ENCODE data around the gene NEDD4L.

The NEDD4L gene

DNA sequence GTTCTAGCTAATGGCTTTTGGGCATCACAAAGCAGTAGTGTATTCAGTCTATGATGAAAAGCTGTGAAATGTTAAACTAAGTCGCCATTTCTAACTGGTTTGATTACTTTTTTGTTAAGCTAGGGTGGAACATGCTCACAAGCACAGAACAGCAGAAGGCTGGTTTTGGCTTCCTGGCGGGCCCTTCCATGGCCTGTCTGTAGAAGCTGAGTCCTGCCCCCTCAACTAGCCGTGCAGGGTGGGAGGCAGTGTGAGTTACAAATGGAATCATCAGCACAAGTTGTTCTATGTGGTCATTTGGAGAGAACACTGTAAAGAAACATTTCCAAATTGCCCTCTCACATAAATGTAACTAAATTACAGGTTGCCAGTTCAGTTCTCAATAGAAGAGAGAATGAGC lies 294.1 kb downstream of the NEDD4L start:
- DNase-seq, result peak in 11 of 58 donors; percentile 8 to 57 (median 28)

DNA sequence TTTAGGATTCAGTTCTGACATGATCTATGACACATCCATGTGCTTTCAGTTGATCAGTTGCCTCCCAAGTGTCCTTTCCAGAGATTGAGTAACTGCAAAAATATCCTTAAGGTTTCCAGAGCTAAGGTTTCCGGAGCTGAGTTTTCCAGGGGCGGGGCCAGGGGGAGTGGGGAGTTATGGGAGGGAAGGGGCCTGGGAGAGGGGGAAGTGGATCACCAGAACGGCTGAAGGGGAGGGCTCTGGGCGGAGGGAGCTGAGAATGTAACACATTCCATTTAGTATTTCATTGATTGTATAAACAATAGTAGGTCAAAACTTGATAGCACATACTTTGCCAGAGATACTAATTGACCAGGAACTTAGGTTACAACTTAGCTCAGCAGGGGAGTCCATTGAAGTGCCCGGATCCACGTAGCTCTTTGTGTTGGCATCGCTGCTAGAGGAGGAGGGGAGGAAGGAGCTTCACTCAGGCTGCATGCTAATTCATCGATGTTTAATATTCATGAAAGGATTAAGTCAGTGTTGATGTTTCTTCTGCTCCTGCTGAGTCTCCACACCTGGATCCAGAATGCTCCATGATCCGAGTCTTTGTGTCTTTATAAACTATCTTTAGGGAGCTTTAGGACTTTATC lies 295.1 kb downstream of the NEDD4L start:
- no peak for DNase-seq

DNA sequence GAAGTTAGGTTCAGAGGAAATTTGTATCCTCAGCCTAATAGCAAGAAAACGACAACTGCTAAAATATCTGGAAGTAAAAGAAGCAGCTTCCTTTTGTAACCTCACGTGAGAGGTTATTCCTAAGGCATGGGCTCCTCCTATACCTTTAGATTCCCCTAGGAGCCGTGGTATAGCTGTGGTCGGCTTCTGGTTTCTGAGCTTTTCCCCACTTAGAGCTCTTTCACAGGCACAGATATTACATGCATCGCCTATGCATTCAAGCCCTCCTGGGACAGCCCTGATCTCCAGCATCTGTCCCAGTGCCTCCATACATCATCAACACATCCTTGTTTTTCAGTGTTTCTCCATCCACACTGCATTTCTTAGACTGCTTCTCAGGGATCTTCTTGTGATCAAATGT lies 295.9 kb downstream of the NEDD4L start:
- DNase-seq, result no peak

DNA sequence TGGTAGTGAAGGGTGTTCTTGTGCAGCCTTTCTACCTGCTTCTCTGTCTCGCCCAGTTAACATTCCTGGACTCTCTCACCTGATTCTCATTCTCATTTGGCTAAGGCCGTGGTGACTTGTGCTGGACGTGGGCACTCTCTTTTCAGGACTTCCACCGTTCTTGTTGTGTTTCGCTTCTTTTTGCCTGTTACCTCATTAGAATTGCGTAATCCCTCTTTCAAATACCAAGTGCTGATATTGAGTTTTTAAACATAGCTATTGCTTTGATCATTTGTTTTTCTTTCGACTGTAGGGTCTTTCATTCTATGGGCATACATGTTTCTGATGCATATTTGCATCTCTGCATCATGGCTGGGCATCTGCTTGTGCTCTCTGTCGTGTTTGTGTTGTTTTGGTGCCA lies 297.9 kb downstream of the NEDD4L start:
- no peak for DNase-seq

DNA sequence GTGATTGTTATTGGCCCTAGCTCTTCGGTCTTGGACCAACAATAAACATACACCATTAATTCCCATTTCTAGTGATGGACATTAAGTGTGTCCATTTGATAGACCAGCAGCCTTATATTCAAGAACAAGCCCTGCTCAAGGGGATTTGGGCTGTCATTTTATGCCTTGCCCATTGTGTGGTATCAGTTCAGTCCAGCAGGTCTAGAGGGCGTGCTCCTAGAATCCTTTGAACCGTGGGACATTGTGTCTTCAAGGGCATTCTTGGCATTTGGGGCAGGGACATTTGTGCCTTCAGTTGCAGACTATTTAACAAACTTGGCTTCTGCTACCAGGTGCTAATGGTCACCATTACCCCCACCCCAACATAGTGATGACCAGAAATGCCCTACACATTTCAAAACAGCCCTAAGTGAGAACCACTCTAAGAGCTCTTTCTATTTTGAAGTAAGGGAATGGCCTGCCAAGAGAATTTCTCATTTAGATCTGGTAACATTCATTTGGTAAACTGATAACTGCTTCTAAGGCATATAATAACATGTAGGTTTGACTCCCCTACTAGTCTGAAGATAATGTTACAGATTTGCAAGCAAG lies 300.1 kb downstream of the NEDD4L start:
- DNase-seq, result no peak

DNA sequence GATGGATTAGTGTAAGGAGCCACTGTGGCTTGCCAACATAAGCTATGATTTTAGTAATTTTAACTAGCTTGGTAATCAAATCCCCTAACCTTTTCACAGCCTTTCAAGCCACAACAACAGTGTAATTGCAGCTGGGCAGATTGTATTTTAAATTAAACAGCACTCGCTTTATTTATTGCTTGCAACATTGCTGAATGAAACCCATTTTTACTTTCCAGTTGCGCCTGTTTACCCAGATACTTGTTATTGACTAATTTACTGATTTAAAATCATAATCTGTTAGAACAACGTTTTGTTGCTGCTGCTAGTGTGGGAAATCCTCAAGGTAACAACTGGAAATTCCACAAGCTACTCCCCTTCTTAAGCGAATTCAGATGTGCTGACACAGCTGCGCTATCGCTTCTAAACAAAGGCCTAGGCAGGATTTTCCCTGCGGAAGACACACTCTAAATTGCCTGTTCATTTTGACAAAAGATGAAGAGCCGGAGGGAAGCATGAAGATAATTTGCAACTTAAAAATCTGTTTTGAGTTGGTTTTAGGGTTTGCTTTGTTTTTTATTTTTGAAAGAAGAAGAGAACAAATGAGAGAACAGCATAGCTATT lies 300.9 kb downstream of the NEDD4L start:
- no peak for DNase-seq

DNA sequence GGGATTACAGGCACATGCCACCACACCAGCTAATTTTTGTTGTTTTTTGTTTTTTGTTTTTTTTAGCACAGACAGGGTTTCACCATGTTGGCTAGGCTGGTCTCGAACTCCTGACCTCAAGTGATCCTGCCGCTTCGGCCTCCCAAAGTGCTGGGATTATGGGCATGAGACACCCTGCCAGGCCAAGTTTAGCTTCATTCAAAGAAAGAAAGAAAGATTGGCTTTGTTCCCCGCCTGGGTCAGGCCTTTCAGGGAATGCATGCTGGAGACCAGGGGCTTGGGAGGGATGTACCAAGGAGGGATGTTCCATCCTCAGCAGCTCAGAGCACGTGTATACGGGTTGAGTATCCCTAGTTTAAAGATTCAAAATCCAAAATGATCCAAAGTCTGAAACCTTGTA lies 301.8 kb downstream of the NEDD4L start:
- no peak for DNase-seq

DNA sequence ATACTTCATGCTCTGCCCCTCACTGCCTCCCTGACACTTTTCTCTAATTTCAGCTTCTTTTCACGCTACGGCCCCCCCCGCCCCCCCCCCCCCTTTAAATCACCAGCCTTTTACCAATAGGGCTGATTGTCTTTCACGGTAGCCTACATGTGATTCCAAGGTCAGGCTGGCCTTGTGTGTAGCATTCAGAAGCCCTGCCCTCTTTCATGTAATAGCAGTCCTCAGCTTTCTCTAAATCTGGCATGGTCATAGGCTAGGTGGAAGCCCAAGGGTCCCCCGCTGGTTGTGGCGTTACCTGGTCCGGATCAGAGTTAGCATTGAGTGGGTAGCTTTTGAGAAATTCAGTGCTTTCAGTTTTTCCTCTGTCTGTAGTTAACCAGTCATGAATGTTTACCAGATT lies 303.1 kb downstream of the NEDD4L start:
- DNase-seq, result no peak

DNA sequence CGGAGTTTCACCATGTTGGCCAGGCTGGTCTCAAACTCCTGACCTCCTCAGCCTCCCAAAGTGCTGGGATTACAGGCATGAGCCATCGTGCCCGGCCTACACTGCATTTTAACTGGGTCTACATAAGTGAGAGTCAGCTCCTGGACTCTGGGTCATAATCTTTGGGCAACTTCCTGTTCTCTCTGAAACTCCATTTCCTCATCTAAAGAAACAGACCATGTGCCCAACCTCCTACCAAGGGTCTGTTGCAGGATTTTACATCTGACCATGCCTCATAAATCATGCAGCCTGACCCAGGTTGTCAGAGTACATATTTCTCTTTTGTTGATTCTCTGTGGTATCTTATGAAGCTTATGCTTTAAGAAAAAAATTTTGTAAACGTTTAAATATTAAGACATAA lies 304.5 kb downstream of the NEDD4L start:
- DNase-seq, result no peak

DNA sequence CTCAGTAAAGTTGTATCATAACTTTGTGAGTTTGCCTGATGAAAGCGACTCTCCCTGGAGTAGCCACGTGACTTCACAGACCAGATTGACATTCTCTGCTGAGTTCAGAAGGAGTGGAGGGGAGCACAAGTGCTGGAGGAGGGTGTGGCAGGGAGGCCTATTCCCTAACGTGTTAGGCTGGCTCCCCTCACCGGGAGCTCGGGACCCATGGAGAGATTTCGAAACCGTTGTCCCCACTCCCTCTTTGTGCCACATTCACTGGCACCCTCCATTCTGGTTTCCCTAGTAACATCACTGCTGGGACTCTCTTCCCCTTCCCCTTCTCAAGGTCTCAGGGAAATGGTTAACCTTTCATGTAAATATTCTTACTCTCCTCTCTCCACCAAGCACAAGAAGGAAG lies 304.9 kb downstream of the NEDD4L start:
- DNase-seq, result no peak

DNA sequence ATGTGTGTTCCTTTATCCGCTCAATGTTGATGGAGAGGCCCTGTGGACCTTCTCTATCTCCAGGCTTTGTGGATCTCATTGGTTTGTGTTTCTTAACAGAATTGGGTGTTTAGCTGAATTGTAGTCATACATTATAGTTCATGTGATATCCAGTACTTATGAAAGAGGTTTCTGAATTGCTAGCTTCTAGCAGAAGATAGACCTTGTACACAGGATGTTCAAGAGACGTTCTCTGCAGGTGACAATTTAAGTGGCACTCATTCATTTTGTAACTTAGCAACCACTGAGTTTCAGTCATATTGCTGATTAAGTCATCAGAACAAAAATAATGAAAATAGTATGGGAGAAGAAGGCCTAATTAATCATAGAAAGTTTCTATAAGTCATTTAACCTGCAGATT lies 305.6 kb downstream of the NEDD4L start:
- no peak for DNase-seq

DNA sequence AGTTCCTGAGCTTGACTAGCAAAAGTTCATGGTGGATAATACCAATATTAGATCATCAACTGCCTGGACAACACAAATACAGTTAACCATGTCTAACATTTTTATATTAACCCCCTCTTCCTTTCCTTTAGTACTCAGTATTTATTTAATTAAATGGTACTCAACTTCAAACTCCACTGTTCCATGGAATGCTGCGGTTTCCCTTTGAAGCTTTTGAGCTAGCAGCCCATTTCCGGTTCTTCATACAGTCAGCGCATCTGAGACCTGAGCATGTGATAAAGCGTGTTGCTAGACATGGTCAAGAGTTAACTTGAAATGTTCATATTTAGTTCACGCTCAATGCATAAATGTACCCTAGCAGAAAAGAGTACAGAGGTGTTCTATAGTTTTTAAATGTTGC lies 306.5 kb downstream of the NEDD4L start:
- DNase-seq, result no peak

DNA sequence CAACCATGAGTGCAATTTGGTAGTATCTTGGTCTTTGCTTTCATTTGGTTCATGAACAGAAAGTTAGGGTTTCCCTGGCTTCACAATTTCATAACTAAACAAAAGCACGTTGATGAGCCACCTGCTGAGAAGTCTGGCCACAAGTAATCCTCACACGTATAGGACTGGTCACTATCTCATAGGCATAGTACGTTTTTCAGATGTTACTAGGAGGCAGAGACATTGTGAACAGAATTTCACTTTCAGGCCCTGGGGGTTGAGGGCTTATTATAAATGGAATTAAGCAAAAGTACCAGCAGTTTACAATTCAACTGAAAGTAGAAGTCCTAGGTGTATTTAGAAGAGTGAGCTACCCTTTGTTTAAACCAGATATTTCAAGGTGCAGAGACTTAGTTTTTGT lies 307.8 kb downstream of the NEDD4L start:
- no peak for DNase-seq

DNA sequence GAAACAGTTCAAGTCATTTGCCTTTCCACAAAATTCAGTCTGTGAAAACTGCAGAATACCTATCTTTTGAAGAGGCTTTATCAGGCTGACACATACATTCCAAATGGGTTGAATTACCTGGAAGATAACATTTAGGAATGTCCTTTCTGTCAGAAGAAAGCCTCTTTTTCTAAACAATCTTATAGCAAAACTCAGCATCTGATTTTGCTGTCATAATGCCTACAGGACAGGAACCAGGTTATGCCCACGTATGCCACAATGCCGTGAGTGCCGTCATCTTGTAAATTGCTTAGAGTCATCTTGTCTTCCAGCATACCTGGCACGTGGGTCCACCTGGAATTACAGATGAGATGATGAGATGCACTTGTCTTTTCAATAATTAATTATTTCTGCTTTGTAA lies 309.6 kb downstream of the NEDD4L start:
- no peak for DNase-seq

DNA sequence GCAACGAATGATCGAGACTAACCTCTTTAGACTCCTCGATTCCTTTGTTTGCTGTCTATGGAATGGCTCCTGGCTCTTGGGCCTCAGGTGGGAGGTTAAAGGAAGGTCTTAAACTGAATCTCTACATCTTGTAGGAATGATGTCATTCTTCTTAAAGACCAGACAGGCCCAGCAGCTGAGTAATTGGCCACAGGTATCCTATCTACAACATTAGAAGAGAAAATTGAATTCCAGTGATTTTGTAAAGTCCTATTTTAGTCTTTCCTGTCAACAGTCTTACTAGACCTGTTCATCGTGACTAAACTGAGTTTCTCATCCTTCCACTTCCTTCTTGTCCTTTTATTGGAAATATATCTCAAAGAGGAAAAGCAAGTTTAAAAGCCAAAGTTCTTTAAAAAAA lies 310.0 kb downstream of the NEDD4L start:
- no peak for DNase-seq

DNA sequence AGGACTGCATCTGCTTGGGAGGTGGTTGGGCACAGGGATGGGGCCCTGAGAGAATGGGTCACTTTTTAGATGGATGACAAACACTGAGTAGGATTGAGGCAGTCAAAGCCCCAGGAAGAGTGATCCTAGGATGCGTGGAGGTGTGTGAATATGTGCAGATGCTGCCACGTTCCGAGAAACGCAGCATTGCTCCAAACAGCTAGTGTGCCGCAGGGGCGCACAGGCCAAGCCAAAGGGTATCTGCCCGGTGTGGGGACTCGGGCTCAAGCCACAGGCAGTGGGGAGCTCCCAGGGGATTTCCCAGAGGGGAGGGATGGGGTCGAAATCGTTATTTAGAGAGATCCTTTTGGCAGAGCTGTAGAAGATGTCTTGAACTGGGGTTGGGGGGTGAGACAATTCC lies 310.8 kb downstream of the NEDD4L start:
- no peak for DNase-seq

DNA sequence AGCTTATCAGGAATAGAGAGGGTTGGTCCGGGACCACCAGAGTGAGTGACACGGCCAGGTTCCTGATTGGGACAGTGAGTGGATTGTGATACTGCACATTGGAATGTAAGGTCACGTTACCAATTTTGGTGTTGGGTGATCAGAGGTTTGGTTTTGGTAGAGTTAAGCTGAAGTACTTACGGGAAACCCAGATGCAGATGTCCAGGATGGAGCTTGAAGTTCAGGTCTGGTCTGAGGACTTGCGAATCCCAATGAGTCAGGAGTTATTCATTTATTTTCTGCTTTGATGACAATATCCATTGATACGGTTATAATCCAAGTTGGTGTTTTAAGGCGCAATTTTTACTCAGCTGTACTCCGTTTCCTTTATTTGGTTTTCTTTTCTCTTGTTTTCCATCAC lies 311.2 kb downstream of the NEDD4L start:
- DNase-seq, result no peak

DNA sequence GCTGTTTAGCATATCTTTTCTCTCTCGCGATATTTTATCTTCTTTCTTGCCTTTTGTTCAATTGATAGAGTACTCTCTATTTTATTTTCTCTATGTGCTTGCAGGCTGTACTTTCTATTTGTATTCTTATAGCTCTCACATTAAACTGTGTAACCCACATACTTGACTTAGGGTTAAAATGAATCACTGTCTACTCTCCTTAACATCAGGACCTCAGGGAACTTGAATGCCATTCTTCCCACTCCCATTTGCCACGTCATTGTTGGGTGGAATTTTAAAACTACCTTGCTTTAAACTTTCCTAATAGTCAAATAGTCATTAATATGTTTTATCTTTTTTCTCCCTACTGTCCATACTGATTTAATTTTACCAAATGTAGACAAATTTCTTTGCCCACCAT lies 315.2 kb downstream of the NEDD4L start:
- no peak for DNase-seq

DNA sequence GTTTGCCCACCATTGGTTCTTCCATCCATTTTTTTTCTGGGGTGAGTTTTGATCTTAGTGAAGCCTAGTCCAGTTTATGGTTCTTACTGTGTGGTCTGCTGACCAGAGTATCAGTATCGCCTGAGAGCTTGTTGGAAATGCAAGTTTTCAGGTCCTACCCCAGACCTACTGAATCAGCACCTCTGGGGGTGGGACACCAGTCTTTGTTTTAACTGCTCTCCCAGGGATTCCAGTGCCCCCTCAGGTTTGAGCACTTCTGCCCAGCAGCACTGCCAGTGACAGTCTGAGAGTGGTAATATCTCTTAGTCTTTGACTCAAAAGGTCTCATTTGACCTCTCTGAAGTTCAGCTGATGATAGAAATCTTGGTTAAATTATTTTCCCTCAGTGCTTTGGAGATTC lies 315.6 kb downstream of the NEDD4L start:
- no peak for DNase-seq

DNA sequence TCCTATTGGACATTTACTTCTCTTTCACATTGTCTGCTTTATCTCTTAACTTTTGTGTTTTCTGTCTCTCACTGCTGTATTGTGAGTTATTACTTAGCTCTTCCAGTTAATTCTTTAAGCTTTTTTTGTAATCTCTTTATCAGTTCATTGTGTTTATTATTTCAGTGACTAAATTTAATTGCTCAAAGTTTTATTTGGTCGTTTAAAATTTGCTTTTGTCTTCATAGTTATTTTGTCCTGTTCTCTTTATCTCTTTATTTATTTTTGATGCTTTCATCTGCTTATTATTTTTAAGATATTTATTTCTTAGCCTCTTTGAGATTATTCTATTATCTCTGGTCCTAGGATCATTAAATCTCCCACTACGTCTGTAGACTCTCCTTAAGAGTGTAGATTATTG lies 316.3 kb downstream of the NEDD4L start:
- DNase-seq, result no peak

DNA sequence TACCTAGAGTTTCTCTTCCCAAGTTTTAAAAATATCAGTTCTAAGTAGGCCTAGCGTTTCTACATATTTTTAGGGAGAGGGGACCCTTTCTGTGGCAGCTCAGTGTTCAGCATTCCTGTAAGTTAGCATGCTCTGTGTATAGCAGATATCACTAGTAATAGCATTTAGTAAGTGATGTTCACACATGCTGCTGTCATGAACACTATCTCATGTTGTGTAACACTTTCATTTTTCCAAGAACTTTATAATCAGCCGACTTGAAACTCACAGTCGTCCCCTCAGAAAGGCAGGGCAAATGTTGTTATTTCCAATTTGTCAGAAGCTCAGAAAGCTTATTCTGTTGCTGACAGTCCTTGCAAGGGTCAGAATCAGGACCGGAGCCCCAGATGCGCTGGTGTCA lies 317.2 kb downstream of the NEDD4L start:
- DNase-seq, result no peak

DNA sequence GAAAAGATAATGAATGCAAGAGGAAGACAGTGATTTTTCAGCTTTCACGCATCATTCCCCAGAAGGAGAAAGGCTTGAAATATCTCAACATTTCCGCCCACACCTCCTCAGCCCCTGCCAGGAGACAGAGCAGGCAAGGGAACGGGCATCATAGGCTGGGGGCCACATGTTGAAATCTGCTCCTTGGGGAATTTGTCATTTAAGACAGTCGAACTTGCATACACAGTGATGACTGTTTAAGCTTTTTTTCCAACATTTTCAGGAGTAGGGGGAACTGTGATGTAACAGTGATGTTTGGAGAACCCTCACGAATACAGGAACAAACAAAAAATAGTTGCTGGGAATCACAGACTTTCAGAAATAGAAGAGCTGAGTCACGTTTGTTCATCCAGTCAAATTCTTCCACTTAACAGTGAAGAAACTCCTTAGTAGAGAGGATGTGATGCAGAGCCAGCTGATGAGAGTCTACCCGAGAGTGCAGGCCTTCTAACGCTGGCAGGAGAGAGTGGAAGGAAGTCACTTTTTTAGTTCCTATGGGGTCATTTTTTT lies 318.1 kb downstream of the NEDD4L start:
- DNase-seq, result peak in 31 of 58 donors; percentile 9 to 80 (median 30)

DNA sequence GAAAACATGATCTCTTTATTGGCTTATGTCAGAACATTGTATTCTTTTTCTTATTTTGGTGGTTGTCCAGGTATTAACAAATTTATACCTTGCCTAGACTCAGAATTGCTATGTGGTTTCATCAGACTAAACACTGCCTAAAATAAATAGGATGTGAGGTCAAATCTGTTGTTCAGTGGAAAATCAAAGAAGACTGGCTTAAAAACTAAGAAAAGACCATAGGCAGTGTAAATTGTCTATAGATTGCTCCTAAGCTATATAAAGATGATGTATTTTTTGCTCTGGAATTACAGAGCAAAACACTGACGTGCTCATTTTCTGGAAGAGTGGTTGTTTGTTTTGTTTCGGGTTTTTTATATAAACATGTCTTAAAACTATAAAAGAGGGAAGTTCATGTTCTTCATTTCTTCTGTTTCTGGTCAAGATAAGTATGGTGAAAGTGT lies 318.8 kb downstream of the NEDD4L start:
- no peak for DNase-seq

All from anterior cingulate cortex (tissue), 58 donors.